Epithelial cell of esophagus (primary cell): ENCODE measurements around the gene TFB2M.
A peak's percentile ranks its signal among the peaks of the same experiment; 100 is the strongest.
"Not testable (repeated sequence)": the region's sequence is repeated elsewhere in the genome, so short reads cannot be mapped to it uniquely, and the experiment has no call there.

ENCODE experiments used
- DNase-seq: peaks from one replicate; pipeline ENCODE4 v3.0.0; 2010; ENCODE audit warnings: low read depth
- H3K4me3 ChIP-seq: 2 replicates; pipeline ENCODE4 v1.5.1; 2011; ENCODE audit warnings: mild to moderate bottlenecking, low read length, control low read depth
- TF ChIP-seq, protein P1 (sequence below): IDR thresholded peaks from 2 replicates; pipeline ENCODE4 v1.5.1; 2011; ENCODE audit warnings: low read depth, mild to moderate bottlenecking, low read length, control low read depth, inconsistent platforms; ENCODE audit not compliant: insufficient read depth; ENCODE audit errors: missing control alignments

The TFB2M gene

DNA sequence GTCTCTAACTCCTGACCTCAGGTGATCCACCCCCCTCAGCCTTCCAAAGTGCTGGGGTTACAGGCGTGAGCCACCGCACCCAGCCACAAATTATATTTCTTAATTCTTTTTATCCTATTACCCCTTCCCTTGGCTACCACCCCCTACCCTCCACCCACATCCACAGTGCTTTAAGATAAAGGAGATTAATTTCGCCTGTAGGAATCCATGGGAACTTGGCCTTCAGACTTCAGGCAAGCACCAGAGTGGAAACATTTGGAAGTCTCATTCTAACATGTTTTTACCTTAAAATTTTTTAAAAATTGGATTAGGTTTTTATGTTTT, 10.6 kb upstream of the TFB2M start:
- DNase-seq, result no peak
- no peak overlapping the region for H3K4me3 ChIP-seq
- TF ChIP-seq, protein P1, sequence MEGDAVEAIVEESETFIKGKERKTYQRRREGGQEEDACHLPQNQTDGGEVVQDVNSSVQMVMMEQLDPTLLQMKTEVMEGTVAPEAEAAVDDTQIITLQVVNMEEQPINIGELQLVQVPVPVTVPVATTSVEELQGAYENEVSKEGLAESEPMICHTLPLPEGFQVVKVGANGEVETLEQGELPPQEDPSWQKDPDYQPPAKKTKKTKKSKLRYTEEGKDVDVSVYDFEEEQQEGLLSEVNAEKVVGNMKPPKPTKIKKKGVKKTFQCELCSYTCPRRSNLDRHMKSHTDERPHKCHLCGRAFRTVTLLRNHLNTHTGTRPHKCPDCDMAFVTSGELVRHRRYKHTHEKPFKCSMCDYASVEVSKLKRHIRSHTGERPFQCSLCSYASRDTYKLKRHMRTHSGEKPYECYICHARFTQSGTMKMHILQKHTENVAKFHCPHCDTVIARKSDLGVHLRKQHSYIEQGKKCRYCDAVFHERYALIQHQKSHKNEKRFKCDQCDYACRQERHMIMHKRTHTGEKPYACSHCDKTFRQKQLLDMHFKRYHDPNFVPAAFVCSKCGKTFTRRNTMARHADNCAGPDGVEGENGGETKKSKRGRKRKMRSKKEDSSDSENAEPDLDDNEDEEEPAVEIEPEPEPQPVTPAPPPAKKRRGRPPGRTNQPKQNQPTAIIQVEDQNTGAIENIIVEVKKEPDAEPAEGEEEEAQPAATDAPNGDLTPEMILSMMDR, result no peak

DNA sequence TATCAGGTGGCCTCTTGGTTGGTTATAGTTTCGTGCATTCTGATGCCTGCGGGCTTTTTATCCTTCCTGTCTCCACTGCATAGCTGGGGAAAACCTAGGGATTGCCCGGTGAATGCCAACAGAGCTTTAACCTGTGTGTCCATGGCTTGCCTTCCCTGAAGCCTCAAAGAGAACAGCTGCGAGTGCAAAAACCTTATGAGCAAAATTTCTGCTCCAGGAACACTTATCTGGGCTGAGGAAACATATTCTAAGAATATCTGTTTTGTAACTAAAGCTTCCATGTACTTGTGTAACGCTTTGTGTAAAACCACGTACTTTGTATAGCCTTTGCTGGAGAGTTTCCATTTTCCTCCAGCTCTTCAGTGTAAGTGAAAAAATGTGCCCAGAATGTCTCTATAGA, 7.4 kb upstream of the TFB2M start:
- TF ChIP-seq, protein P1, result no peak
- DNase-seq, result no peak
- H3K4me3 ChIP-seq, result no peak overlapping the region

DNA sequence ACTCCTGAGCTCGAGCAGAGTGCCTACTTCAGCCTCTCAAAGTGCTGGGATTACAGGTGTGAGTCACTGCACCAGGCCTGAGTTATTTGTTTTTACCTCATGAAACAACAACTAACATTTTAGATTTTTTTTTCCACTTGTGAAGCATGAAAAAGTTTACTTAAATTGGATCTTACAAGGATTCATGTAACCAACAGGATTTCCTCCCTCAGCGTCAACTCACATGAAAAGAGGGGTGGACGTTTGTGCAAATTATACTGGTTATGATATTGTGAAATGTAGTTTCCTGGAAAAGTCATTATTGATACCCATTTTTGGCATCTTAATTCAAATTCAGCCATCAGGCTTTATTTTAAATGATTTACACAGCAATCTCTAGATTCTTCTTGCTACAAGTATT, 6.7 kb upstream of the TFB2M start:
- TF ChIP-seq, protein P1, result no peak
- H3K4me3 ChIP-seq, result no peak overlapping the region
- no peak for DNase-seq

DNA sequence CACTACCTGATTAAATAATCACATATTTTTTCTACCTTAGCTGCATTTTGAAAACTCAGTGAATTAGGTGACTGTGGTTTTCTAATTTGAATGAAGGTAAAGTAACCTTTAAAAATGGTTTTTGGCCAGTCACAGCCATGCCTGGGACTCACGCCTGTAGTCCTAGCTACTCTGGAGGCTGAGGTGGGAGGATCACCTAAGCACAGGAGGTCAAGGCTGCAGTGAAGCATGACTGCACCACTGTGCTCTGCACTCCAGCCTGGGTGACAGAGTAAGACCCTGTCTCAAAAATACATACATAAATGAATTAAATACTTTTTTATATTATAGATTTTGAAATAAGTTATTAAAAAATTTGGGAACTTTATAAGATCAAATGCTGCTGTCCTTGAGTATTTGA, 5.9 kb upstream of the TFB2M start:
- no peak overlapping the region for H3K4me3 ChIP-seq
- DNase-seq, result no peak
- TF ChIP-seq, protein P1, result no peak

DNA sequence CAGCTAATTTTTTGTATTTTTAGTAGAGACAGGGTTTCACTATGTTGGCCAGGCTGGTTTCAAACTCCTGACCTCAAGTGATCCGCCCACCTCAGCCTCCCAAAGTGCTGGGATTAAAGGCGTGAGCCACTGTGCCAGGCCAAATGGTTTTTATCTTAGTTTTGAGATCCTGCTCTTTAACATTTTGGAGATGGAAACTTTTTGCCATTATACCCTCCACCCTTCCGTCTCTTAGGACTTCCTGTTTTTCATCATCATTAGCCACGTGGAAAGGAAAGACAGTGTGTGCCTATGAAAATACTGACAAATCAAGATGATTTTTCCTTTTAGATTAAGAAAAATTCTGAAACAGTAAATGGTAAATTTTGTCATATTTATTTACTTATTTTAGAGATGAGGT, 5.2 kb upstream of the TFB2M start:
- not testable (repeated sequence) for H3K4me3 ChIP-seq, DNase-seq

DNA sequence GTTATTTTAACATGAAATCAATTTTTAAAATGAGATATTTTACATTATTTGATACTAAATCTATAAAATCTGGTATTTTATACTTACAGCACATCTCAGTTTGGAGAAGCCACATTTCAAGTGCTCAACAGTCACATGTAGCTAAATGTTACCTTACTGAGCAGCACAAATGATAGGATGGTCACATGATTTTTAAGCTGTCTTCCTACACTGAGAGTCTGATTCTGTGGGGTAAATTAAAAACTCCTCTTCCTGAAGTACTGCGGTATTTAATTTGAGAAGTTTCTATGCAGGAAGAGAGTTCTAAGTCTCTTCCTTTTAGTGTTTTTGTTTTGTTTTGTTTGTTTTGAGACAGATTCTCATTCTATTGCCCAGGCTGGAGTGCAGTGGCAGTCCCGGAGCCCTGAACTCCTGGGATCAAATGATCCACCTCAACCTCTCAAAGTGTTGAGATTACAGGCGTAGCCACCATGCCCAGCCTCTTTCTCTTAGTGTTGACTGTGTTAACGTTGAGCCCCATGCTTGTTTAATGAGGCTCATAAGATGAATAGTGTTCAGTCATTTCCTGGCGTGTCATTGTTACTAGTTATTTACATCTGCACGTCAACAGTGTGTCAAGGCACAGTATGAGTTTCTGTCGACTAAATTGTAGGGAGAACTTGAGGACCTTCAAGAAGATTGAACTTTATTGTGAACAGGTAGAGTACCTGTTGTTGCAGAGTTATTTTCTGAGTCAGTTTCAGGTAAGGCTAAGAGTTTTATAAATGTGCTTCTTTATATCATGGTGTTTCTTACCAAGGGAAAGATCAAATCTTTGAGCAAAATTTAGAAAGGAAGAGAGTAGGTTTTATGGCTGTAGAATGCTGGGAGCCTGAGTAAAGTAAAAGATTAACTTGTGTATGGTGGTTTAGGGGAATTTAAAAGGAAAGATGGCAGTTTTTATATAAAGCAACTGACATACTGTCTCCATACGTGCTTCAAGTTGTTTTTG, 3.5 kb upstream of the TFB2M start:
- TF ChIP-seq, protein P1, result no peak
- no peak overlapping the region for H3K4me3 ChIP-seq
- peak; percentile 81 for DNase-seq

DNA sequence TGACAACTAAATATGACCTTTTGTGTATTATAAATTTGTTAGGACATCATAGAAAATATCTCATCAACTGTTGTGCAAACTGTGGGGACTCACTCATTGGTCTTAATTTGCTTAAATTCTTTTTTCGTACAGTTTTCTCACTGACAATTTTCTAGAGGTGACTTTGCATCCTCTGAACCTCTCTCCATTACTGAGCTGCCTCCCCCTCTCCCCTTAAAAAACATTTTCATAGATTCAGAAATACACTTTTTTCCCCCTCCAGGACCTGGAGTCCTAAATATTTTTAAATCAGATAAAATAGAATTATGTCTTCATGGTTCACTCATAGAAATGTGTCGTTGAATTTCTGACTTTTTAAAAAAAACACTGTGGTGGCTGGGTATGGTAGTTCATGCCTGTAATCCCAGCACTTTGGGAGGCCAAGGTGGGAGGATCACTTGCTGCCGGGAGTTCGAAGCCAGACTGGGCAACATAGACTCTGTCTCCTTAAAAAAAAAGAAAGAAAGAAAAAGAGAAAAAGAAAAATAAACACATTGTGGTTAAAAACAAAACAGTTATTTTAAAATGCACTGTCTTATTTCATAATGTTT, 1.7 kb upstream of the TFB2M start:
- H3K4me3 ChIP-seq, result peak overlapping the region; percentile 99
- TF ChIP-seq, protein P1, result no peak
- no peak for DNase-seq
